SKM-1 (cell line): Measurements from ENCODE around the gene BEND3.
"Not testable (repeated sequence)": the region's sequence is repeated elsewhere in the genome, so short reads cannot be mapped to it uniquely, and the experiment has no call there.

Experiments used
- DNase-seq: peaks from one replicate; lab custom pipeline; 2025; ENCODE audit not compliant: unreplicated experiment; lab: John Stamatoyannopoulos, UW

The BEND3 gene

GRCh38 chr6:107045826-107046675 is 69.3 kb downstream of the BEND3 start:
- no peak for DNase-seq

- DNase-seq, result no peak
Measured at GRCh38 chr6:107033126-107033525, 82.2 kb downstream of the BEND3 start.

DNA sequence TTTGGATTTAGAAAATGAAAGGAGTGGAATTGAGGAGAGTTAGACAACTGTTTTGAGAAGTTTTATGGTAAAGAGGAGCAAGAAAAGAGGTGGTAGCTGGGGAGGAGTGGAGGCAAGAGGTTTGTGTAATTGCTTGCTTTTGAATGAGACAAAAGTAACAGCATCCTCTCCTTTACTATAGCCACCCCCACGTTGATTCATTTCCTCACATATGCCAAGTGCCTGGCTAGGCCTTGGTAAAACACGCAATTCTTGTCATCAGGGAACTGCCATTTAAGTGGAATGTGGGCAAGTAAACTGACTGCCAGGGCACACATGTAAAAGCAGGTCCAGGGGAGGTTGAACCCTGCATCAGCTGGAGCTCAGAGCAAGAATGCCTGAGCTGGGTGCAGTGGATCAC is 83.3 kb downstream of the BEND3 start:
- no peak for DNase-seq

DNA sequence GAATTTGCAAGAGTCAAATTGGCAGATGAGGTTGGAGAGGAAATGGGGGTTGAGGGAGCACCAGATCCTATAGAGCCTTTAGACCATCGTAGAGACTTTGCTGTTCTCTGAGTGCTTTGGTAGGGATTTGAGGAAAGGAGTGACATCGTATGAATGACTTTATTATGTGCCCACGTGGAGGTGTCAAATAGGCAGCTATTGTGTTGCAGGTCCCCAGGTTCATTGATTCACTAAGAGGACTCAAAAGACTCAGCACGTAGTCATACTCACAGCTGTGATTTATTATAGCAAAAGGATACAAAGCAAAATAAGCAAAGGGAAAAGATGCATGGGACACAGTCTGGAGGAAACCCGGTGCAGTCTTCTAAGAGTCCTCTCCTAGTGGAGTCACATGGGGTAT is 85.2 kb downstream of the BEND3 start:
- DNase-seq, result no peak

DNA sequence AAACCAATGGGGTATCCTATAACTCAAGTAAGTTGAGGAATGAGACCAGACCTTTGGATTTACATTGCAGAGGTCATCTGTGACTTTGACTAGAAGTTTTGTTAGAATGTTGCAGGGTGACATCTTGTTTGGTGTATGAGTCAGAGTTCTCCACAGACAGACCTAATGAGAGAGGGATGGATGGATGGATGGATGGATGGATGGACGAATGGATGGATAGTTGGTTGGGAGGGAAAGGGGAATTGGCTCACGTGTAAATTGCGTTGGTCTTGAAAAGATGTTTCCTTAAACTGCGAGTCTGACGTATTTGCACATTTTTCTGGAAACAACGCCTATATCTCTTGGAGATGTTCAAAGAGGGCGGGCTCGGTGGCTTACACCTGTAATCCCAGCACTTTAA is 88.3 kb downstream of the BEND3 start:
- no peak for DNase-seq

DNA sequence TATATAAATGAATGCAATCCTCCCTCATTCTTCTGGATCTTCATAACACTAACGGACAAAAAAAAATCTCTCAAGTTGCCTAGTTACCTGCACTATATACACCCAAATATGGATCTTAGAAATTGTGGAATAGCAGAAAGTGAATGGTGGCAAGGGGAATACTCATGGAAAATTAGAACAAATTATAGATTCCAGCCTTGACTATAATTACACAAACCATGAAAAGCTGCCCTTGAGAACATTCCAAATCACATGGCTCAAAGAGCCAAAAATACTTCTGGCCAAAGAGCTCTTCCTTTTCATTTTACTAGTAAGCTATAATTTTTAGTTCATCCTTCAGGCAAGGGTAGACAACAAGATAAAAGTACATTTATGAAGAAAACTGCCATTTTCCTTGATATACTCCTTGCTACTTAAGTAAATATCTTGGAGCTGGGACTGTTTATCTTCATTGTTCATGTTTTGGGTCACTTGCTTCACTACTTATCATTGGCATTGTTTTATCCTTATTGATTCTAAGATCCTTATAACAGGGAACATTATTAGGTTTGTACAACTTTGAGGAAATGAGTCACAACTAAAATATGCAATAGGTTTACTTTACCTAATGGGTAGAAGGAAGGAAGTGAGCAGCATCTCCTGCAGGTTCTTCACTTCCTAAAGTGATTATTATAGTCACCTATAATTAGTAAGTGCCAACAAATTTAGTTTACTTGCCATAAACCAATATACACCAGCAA is 93.7 kb downstream of the BEND3 start:
- DNase-seq, result no peak

- no peak for DNase-seq
Measured at GRCh38 chr6:107020239-107020638, 95.1 kb downstream of the BEND3 start.

DNA sequence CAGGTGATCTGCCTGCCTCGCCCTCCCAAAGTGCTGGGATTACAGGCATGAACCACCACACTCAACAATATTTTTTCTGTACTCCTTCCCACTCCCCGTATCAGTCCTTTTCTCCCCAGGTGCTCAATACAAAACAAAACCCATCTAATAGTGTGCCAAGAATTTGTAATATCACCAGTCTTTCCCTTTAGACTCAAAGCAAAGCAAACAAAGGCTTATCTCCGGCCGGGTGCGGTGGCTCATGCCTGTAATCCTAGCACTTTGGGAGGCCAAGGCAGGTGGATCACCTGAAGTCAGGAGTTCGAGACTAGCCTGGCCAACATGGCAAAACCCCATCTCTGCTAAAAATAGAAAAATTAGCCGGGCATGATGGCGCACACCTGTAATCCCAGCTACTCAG is 95.7 kb downstream of the BEND3 start:
- not testable (repeated sequence) for DNase-seq

DNA sequence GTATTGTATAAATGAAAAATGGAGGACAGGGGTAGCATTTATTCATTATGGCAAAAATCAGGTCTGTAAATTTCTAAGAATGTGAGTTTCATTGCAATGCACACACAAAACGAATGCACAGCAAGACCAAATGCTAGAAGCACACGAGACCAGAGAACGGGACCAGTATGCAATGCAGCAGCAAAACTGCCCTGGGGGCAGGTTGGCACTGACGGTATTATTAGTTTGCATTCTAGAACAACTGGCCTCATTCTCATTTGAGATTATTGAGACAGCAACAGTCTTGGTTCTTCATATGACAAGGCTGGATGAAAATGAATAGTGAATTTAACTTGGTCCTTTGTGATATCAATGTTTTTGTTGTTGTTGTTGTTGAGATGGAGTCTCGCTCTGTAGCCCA is 96.3 kb downstream of the BEND3 start:
- DNase-seq, result no peak
